Testis (tissue), 2 donors: ENCODE measurements around the gene MYO15B.

Experiments
- POLR2A ChIP-seq: fragments of 450-650 bp; IDR thresholded peaks from one replicate; pipeline ENCODE4 v1.6.1; 2017; ENCODE audit warnings: antibody characterized with exemption, mild to moderate bottlenecking, moderate library complexity
- TF ChIP-seq, protein P1 (sequence below), 3 experiments: fragments of 450-650 bp in 2 of 3; fragments of 200-600 bp in 1 of 3; sonication (generic) in 1 of 3; IDR thresholded peaks; one replicate each; pipeline ENCODE4 v1.5.1; 2016 to 2019; ENCODE audit warnings: antibody characterized with exemption in 3 of 3, mild to moderate bottlenecking in 2 of 3, moderate library complexity in 1 of 3

DNA sequence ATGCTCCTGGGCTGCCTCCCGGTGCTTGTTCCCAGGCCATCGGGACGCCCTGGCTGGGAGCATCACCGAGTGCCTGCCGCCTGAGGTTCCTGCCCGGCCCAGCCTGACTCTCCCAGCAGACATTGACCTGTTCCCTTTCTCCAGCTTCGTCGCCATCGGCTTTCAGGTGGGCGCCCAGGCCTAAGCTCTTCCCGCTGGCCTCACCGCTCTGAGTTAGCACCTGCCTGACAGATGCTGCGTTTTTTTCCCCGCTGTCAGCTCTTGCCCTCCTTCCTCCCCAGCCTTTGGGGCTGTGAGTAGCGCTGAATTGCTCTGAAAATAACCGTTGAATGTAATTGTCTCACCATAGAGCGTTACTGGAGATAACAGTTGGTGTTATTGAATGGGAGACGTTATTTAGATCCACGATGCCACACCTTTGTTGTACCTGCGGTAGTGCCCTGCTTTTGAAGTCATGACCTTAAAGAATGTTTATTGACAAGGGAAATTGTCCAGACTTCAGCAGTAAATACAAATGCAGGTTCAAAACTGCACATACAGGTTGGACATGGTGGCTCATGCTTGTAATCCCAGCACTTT is 24.3 kb downstream of the MYO15B start:
- no peak for TF ChIP-seq POLR2A
- TF ChIP-seq, protein P1, sequence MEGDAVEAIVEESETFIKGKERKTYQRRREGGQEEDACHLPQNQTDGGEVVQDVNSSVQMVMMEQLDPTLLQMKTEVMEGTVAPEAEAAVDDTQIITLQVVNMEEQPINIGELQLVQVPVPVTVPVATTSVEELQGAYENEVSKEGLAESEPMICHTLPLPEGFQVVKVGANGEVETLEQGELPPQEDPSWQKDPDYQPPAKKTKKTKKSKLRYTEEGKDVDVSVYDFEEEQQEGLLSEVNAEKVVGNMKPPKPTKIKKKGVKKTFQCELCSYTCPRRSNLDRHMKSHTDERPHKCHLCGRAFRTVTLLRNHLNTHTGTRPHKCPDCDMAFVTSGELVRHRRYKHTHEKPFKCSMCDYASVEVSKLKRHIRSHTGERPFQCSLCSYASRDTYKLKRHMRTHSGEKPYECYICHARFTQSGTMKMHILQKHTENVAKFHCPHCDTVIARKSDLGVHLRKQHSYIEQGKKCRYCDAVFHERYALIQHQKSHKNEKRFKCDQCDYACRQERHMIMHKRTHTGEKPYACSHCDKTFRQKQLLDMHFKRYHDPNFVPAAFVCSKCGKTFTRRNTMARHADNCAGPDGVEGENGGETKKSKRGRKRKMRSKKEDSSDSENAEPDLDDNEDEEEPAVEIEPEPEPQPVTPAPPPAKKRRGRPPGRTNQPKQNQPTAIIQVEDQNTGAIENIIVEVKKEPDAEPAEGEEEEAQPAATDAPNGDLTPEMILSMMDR (IDR thresholded peaks at IDR 0.05): no peak
